Neural cell (in vitro differentiated cells): ENCODE data around the gene NEK6. TPM values are rescaled to one million over a fixed set of nuclear protein-coding genes. Genes with fewer than 3 reads are reported as not detected.

Experiments used
- H2AFZ ChIP-seq: fragments of 200-600, 300-800 bp; sonication (generic), shearing (Covaris generic); 2 replicates; pipeline ENCODE4 v1.6.0; 2014; ENCODE audit warnings: low read depth, mild to moderate bottlenecking, antibody characterized with exemption, low read length, moderate library complexity
- H3F3A ChIP-seq: fragments of 200-600 bp; shearing (Covaris generic); 2 replicates; pipeline ENCODE4 v1.6.1; 2016; ENCODE audit warnings: mild to moderate bottlenecking, moderate library complexity, mixed read lengths, antibody characterized with exemption, low read length; ENCODE audit not compliant: insufficient read depth, poor library complexity, severe bottlenecking
- H3K27ac ChIP-seq: fragments of 200-600, 300-800 bp; sonication (generic), shearing (Covaris generic); 2 replicates; pipeline ENCODE4 v1.5.1; 2014; ENCODE audit warnings: mild to moderate bottlenecking, low read length, moderate library complexity
- H3K27me3 ChIP-seq: fragments of 300-800, 200-600 bp; sonication (generic), shearing (Covaris generic); 2 replicates; pipeline ENCODE4 v1.6.0; 2014; ENCODE audit warnings: mild to moderate bottlenecking, low read depth, low read length, moderate library complexity; ENCODE audit not compliant: insufficient read depth
- H3K36me3 ChIP-seq: fragments of 300-800, 200-600 bp; sonication (generic), shearing (Covaris generic); 2 replicates; pipeline ENCODE4 v1.5.1; 2014; ENCODE audit warnings: mild to moderate bottlenecking, antibody characterized with exemption, low read length, moderate library complexity; ENCODE audit not compliant: insufficient read depth
- H3K4me2 ChIP-seq: fragments of 300-800, 200-600 bp; sonication (generic), shearing (Covaris generic); 2 replicates; pipeline ENCODE4 v1.6.0; 2014; ENCODE audit warnings: mild to moderate bottlenecking, low read length
- H3K4me3 ChIP-seq: fragments of 300-800, 200-600 bp; sonication (generic), shearing (Covaris generic); 2 replicates; pipeline ENCODE4 v1.5.1; 2014; ENCODE audit warnings: mild to moderate bottlenecking, low read length, moderate library complexity
- H3K79me2 ChIP-seq: fragments of 200-600 bp; shearing (Covaris generic); replicated peaks from 2 replicates; pipeline ENCODE4 v1.6.0; 2014; ENCODE audit warnings: mild to moderate bottlenecking, low read length, moderate library complexity; ENCODE audit not compliant: insufficient read depth
- H3K9ac ChIP-seq: fragments of 300-800, 200-600 bp; sonication (generic), shearing (Covaris generic); 2 replicates; pipeline ENCODE4 v1.6.1; 2016; ENCODE audit warnings: mild to moderate bottlenecking, low read length, mixed read lengths
- H3K9me2 ChIP-seq: fragments of 200-600 bp; shearing (Covaris generic); 2 replicates; pipeline ENCODE4 v1.6.1; 2016; ENCODE audit warnings: mild to moderate bottlenecking, low read length, mixed read lengths; ENCODE audit not compliant: insufficient read depth
- H3K9me3 ChIP-seq: fragments of 200-600, 300-800 bp; sonication (generic), shearing (Covaris generic); 2 replicates; pipeline ENCODE4 v1.6.1; 2016; ENCODE audit warnings: mild to moderate bottlenecking, mixed run types, low read length, moderate library complexity, mixed read lengths
- H4K20me1 ChIP-seq: fragments of 200-600 bp; shearing (Covaris generic); 2 replicates; pipeline ENCODE4 v1.6.1; 2016; ENCODE audit warnings: mild to moderate bottlenecking, mixed run types; ENCODE audit not compliant: insufficient read depth
- EP300 ChIP-seq: fragments of 450-650 bp; conservative IDR thresholded peaks from 2 replicates; pipeline ENCODE4 v1.6.1; 2014; ENCODE audit warnings: antibody characterized with exemption, mild to moderate bottlenecking, moderate library complexity; ENCODE audit not compliant: poor library complexity, severe bottlenecking
- EZH2 ChIP-seq: fragments of 200-600, 300-800 bp; shearing (Covaris generic), sonication (generic); IDR thresholded peaks from 2 replicates; pipeline ENCODE4 v1.6.1; 2014; ENCODE audit warnings: antibody characterized with exemption, low read length, borderline replicate concordance, mild to moderate bottlenecking; ENCODE audit not compliant: insufficient read depth, poor library complexity, severe bottlenecking
- MXI1 ChIP-seq: fragments of 450-650 bp; conservative IDR thresholded peaks from 2 replicates; pipeline ENCODE4 v1.6.1; 2014; ENCODE audit warnings: antibody characterized with exemption, mild to moderate bottlenecking; ENCODE audit not compliant: poor library complexity, severe bottlenecking
- POLR2AphosphoS5 ChIP-seq: IDR thresholded peaks from 2 replicates; pipeline ENCODE4 v1.6.1; 2012
- RAD21 ChIP-seq: fragments of 450-650 bp; conservative IDR thresholded peaks from 2 replicates; pipeline ENCODE4 v1.6.1; 2014; ENCODE audit warnings: antibody characterized with exemption, mild to moderate bottlenecking, moderate library complexity
- SMC3 ChIP-seq: fragments of 450-650 bp; conservative IDR thresholded peaks from 2 replicates; pipeline ENCODE4 v1.6.1; 2014; ENCODE audit warnings: antibody characterized with exemption, mild to moderate bottlenecking, moderate library complexity; ENCODE audit not compliant: poor library complexity
- TAF1 ChIP-seq: IDR thresholded peaks from 2 replicates; pipeline ENCODE4 v1.6.1; 2012; ENCODE audit warnings: low read depth
- polyA plus RNA-seq: library from polyadenylated mRNA; depleted of rRNA; stranded (reverse); fragments of >200 nt; gene quantifications from 2 replicates; pipeline ENCODE4 v1.2.3, GENCODE V29; 2014
- TF ChIP-seq, protein P1 (sequence below): fragments of 450-650 bp; IDR thresholded peaks from 2 replicates; pipeline ENCODE4 v1.5.1; 2014; ENCODE audit warnings: antibody characterized with exemption, mild to moderate bottlenecking, moderate library complexity; ENCODE audit not compliant: poor library complexity, severe bottlenecking
- TF ChIP-seq, protein P2 (sequence below): IDR thresholded peaks from 2 replicates; pipeline ENCODE4 v1.6.1; 2012; ENCODE audit warnings: borderline replicate concordance

The NEK6 gene
- polyA plus RNA-seq, 1 donor from 2014 or later = 4.6 TPM

- Histone ChIP-seq H4K20me1 (no peaks in the 10 kb centered on the region), H3K4me3 (no peak overlapping the region), H3K9me2 (no peaks in the 10 kb centered on the region), H2AFZ (no peak overlapping the region), H3K9me3 (no peaks in the 10 kb centered on the region), H3K27ac (no peak overlapping the region), H3K79me2 (no peaks in the 10 kb centered on the region), H3K36me3 (no peaks in the 10 kb centered on the region), H3K4me2 (no peak overlapping the region), H3K9ac (no peak overlapping the region), H3F3A (no peaks in the 10 kb centered on the region), H3K27me3 (no peaks in the 10 kb centered on the region)
- TF ChIP-seq EP300 (no peak), TAF1 (no peak), SMC3 (no peak), RAD21 (no peak), MXI1 (no peak), POLR2AphosphoS5 (no peak), EZH2 (no peak)
- TF ChIP-seq, protein P1, sequence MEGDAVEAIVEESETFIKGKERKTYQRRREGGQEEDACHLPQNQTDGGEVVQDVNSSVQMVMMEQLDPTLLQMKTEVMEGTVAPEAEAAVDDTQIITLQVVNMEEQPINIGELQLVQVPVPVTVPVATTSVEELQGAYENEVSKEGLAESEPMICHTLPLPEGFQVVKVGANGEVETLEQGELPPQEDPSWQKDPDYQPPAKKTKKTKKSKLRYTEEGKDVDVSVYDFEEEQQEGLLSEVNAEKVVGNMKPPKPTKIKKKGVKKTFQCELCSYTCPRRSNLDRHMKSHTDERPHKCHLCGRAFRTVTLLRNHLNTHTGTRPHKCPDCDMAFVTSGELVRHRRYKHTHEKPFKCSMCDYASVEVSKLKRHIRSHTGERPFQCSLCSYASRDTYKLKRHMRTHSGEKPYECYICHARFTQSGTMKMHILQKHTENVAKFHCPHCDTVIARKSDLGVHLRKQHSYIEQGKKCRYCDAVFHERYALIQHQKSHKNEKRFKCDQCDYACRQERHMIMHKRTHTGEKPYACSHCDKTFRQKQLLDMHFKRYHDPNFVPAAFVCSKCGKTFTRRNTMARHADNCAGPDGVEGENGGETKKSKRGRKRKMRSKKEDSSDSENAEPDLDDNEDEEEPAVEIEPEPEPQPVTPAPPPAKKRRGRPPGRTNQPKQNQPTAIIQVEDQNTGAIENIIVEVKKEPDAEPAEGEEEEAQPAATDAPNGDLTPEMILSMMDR = no peak
- TF ChIP-seq, protein P2, sequence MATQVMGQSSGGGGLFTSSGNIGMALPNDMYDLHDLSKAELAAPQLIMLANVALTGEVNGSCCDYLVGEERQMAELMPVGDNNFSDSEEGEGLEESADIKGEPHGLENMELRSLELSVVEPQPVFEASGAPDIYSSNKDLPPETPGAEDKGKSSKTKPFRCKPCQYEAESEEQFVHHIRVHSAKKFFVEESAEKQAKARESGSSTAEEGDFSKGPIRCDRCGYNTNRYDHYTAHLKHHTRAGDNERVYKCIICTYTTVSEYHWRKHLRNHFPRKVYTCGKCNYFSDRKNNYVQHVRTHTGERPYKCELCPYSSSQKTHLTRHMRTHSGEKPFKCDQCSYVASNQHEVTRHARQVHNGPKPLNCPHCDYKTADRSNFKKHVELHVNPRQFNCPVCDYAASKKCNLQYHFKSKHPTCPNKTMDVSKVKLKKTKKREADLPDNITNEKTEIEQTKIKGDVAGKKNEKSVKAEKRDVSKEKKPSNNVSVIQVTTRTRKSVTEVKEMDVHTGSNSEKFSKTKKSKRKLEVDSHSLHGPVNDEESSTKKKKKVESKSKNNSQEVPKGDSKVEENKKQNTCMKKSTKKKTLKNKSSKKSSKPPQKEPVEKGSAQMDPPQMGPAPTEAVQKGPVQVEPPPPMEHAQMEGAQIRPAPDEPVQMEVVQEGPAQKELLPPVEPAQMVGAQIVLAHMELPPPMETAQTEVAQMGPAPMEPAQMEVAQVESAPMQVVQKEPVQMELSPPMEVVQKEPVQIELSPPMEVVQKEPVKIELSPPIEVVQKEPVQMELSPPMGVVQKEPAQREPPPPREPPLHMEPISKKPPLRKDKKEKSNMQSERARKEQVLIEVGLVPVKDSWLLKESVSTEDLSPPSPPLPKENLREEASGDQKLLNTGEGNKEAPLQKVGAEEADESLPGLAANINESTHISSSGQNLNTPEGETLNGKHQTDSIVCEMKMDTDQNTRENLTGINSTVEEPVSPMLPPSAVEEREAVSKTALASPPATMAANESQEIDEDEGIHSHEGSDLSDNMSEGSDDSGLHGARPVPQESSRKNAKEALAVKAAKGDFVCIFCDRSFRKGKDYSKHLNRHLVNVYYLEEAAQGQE = no peak
These were observed 51.1 kb downstream of the NEK6 start for GRCh38 chr9:124308606-124309491.

DNA sequence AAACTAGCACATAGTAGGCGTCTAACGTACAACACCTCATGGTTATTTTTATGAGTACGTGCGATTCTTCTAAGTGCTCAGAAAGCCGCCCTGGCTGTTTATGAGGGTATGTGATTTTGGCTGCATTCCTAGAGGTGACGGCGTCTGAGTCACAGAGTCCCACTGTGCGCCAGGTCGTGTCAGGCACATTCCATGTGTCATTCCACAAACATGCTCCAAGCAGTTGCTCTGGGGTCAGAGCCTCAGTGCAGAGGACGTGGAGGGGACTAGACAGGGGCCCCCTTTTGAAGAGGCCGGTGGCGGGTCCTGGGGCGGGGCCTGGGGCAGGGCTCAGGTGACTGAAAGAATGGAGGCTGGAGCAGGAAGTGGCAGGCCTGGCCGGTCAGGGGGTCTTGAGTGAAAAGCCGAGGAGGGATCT, 51.9 kb downstream of the NEK6 start:
- no peak overlapping the region for H2AFZ ChIP-seq
- H4K20me1 ChIP-seq = no peaks in the 10 kb centered on the region
- H3K79me2 ChIP-seq = no peaks in the 10 kb centered on the region
- TF ChIP-seq, protein P2 = no peak
- no peak for TF ChIP-seq MXI1
- no peak for TF ChIP-seq EZH2
- no peaks in the 10 kb centered on the region for H3F3A ChIP-seq
- no peak overlapping the region for H3K27ac ChIP-seq
- H3K27me3 ChIP-seq = no peaks in the 10 kb centered on the region
- H3K9ac ChIP-seq = no peak overlapping the region
- no peaks in the 10 kb centered on the region for H3K36me3 ChIP-seq
- no peaks in the 10 kb centered on the region for H3K9me2 ChIP-seq
- H3K4me3 ChIP-seq = no peak overlapping the region
- H3K9me3 ChIP-seq = no peaks in the 10 kb centered on the region
- H3K4me2 ChIP-seq = no peak overlapping the region
